Fibroblast of lung (primary cell): ENCODE measurements around the gene PLEKHA4.

ENCODE experiments used
- EZH2 ChIP-seq: IDR thresholded peaks from 2 replicates; pipeline ENCODE4 v1.5.1; 2012; ENCODE audit warnings: low read length, control low read depth, mild to moderate bottlenecking; ENCODE audit errors: missing control alignments
- TF ChIP-seq, protein P1 (sequence below), 2 donors: IDR thresholded peaks in 1 of 2; conservative IDR thresholded peaks in 1 of 2; 1 replicate in 1 of 2; 2 replicates in 1 of 2; pipeline ENCODE4 v1.5.1; 2011 to 2012; ENCODE audit warnings: low read length in 2 of 2, control low read depth in 1 of 2, inconsistent platforms in 1 of 2, low read depth in 1 of 2, mild to moderate bottlenecking in 1 of 2

DNA sequence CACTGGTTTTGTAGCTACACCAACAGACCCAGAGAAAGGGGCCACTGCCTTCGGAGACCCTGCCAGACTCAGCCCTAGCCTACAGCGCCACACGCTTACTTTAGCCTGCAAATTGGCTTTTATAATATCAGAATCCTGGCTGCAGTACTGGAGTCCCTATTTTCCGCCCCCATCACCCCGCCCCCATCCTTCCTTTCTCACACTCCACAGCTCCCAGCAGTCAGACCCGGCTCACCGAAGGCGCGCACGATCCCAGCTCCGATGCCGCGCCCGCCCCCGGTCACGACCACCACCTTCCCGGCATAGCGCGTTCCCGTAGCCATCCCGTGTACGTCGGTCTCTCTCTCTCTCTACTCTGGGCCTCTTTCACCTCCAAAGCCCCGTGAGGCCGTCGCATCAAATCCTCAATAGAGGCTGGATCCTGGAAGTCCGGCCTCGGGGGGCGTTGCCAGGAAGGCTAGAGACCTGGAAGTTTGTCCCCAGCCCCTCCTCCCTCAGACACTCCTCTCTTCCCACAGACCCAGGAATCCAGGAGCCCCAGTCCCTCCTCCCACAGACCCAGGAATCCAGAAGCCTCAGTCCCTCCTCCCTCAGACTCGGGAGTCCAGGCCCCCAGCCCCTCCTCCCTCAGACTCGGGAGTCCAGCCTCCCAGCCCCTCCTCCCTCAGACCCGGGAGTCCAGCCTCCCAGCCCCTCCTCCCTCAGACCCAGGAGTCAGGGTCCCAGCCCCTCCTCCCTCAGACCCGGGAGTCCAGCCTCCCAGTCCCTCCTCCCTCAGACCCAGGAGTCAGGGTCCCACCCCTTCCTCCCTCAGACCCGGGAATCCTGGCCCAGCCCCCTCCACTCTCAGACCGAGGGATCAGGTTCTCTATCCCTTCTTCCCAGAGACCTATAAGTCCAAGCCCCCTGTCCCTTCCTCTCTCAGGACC lies 32.1 kb downstream of the PLEKHA4 start, which contains the start of gene HSD17B14:
- TF ChIP-seq, protein P1, sequence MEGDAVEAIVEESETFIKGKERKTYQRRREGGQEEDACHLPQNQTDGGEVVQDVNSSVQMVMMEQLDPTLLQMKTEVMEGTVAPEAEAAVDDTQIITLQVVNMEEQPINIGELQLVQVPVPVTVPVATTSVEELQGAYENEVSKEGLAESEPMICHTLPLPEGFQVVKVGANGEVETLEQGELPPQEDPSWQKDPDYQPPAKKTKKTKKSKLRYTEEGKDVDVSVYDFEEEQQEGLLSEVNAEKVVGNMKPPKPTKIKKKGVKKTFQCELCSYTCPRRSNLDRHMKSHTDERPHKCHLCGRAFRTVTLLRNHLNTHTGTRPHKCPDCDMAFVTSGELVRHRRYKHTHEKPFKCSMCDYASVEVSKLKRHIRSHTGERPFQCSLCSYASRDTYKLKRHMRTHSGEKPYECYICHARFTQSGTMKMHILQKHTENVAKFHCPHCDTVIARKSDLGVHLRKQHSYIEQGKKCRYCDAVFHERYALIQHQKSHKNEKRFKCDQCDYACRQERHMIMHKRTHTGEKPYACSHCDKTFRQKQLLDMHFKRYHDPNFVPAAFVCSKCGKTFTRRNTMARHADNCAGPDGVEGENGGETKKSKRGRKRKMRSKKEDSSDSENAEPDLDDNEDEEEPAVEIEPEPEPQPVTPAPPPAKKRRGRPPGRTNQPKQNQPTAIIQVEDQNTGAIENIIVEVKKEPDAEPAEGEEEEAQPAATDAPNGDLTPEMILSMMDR (conservative IDR thresholded peaks at IDR 0.05 in 1 of 2, IDR thresholded peaks at IDR 0.05 in 1 of 2; ENCODE audit: low read depth in 1 of 2, low read length in 2 of 2) = no peak
- no peak for TF ChIP-seq EZH2
